ENCODE measurements around the gene LYPD6B.

The LYPD6B gene

DNA sequence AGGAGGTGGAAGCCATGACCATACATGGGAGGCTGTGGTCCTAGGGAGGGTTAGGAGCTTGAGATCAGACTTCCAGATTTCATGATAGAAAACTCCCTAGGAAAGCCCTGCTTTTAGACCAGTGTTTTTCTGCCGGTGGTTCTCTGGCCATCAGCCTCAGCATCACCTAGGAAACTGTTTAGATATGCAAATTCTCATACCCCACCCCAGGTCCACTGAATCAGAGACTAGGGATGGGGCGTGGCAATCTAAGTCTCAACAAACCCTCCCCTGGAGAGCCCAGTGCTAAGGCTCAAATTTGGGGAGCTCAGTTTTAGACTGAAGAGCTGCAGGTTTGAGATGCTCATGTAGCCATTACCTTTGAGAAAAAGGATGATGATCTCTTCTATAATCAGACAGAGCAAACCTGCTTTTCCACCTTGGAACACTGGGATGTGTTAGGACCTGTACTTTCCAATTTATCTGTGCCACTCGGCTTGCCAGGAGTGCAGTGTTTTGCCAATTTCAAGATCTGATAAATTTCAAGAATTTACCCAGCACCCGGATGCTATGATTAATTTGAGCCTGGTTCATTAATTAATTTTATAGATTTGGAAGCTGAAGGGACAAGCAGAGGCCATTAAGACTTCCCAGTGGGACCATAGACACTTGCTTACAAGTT, 31.5 kb upstream of the LYPD6B start:
- H3K36me3 ChIP-seq (ENCODE audit: insufficient read depth, low read length), result no peaks in the 10 kb centered on the region
- TF ChIP-seq FOXP2 (optimal IDR thresholded peaks at IDR 0.05; ENCODE audit: control extremely low read depth, extremely low read length, insufficient read depth), result no peak
- no peak for TF ChIP-seq EZH2 (IDR thresholded peaks at IDR 0.05)
- no peak for TF ChIP-seq POLR2AphosphoS5 (IDR thresholded peaks at IDR 0.05; ENCODE audit: borderline replicate concordance, low read depth, low read length)
- H3K9ac ChIP-seq (ENCODE audit: insufficient read length), result no peak overlapping the region
- H3K4me3 ChIP-seq, result no peak overlapping the region
- H3K9me3 ChIP-seq (ENCODE audit: low read depth, low read length), result no peaks in the 10 kb centered on the region
- H3K27ac ChIP-seq, result no peak overlapping the region
- DNase-seq (ENCODE audit: low read depth, low spot score), result no peak

DNA sequence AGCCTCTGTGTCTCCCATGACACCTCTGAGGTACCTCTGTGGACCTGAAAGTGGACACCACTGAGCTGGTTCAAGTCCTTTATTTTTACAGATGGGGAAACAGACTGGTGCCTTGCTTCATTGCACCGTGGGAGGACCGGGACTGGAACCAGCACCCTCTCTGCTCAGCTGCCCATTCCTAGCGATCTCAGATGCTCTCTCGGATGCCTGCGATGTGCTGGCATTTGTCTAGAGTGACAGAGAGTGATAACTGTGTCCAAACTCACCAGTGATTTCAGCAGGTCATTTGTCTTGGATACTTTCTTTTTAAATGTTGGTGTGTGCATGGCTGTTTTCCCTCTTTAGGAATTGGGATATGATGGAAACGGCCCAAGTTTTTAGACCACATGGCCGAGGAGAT, 30.1 kb upstream of the LYPD6B start:
- no peak for DNase-seq (ENCODE audit: low read depth, low spot score)
- no peak for TF ChIP-seq EZH2 (IDR thresholded peaks at IDR 0.05)
- H3K36me3 ChIP-seq (ENCODE audit: insufficient read depth, low read length), result no peaks in the 10 kb centered on the region

DNA sequence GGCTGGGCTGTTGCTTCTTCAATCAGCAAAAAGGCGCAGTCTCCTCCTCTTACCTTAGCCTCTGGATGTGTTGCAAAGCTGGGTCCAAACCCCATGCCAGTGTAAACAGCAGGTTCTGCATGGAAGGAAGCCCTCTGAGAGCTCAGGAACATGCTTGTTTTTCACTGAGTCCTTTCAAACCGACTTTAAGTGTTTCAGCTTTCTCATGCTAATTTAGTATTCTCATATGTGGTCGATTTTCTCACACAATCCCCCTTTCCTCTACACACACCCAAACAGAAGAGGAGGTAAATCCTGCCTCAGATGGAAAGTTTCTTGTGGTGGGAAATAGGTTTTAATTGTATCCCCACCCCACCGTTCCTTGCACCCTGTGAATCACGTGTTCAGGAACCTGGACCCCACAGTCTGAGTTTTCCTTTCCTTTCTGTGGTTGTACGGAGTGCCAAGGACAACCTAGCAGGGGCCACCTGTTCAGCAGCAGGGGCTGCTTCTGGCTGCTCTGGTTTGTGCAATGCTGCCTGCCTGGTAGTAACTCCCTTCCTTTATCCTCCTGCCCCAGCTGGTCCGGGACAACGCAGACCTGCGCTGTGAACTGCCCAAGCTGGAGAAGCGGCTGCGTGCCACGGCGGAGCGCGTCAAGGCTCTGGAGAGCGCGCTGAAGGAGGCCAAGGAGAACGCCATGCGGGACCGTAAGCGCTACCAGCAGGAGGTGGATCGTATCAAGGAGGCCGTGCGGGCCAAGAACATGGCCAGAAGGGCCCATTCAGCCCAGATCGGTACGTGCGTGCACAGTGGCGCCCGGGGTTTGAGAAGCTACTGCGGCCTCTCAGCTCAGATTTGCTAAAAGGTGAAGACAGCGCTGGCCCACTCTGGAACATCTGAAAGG, 28.7 kb upstream of the LYPD6B start:
- H3K36me3 ChIP-seq (ENCODE audit: insufficient read depth, low read length), result no peaks in the 10 kb centered on the region
- H3K4me3 ChIP-seq, result no peak overlapping the region

More for the DNA sequence above, 30.1 kb upstream of the LYPD6B start:
- Histone ChIP-seq H3K9me3 (ENCODE audit: low read depth, low read length) (no peaks in the 10 kb centered on the region), H3K27ac (no peak overlapping the region), H3K9ac (ENCODE audit: insufficient read length) (no peak overlapping the region), H3K4me3 (no peak overlapping the region)

DNA sequence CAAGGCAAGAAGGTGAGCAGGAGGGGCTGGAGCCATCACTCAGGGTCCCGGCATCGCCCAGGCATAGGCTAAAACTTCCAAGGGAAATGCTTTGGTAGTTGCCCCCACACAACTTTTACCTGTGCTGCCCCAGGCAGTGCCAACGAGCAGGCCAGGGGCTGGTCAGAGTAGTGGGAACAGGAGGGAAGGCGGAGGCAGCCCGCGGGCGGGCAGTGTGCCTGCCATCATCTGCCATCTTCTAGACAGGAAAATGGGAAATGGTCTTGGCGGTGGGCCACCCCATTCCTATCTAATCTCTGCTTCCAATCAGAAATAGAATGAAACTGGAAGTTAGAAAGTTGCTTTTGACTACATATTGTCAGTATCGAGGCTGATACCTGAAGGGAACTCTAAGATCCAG, 26.0 kb upstream of the LYPD6B start:
- TF ChIP-seq POLR2AphosphoS5 (IDR thresholded peaks at IDR 0.05; ENCODE audit: borderline replicate concordance, low read depth, low read length) (no peak), EZH2 (IDR thresholded peaks at IDR 0.05) (no peak), FOXP2 (optimal IDR thresholded peaks at IDR 0.05; ENCODE audit: control extremely low read depth, extremely low read length, insufficient read depth) (no peak)
- Histone ChIP-seq H3K4me3 (no peak overlapping the region), H3K27ac (no peak overlapping the region), H3K9me3 (ENCODE audit: low read depth, low read length) (no peaks in the 10 kb centered on the region), H3K9ac (ENCODE audit: insufficient read length) (no peak overlapping the region), H3K36me3 (ENCODE audit: insufficient read depth, low read length) (no peaks in the 10 kb centered on the region)
- DNase-seq (ENCODE audit: low read depth, low spot score), result no peak

More for the DNA sequence above, 28.7 kb upstream of the LYPD6B start:
- DNase-seq (ENCODE audit: low read depth, low spot score), result no peak
- no peaks in the 10 kb centered on the region for H3K9me3 ChIP-seq (ENCODE audit: low read depth, low read length)
- H3K9ac ChIP-seq (ENCODE audit: insufficient read length), result no peak overlapping the region
- no peak overlapping the region for H3K27ac ChIP-seq
- TF ChIP-seq POLR2AphosphoS5 (IDR thresholded peaks at IDR 0.05; ENCODE audit: borderline replicate concordance, low read depth, low read length) (no peak), FOXP2 (optimal IDR thresholded peaks at IDR 0.05; ENCODE audit: control extremely low read depth, extremely low read length, insufficient read depth) (no peak), EZH2 (IDR thresholded peaks at IDR 0.05) (no peak)

DNA sequence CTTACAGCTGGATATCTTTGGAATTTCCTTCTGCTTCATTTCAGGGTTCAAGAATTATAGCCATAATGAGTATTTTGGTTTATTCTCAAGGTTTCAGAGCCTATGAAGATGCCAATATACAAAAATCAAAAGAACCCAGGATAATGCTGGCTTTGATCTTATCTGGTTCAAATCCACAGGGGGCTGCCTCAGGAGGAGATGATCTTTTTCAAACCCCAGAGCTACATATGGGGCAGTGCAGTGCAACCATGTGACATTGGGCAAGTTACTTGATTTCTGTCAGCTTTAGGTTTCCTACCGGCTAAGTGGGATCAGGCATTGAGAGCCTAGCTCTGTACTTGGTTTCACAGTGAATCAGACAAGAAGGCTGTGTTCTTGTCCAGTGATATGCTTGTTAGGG, 23.0 kb upstream of the LYPD6B start:
- TF ChIP-seq FOXP2 (optimal IDR thresholded peaks at IDR 0.05; ENCODE audit: control extremely low read depth, extremely low read length, insufficient read depth) (no peak), POLR2AphosphoS5 (IDR thresholded peaks at IDR 0.05; ENCODE audit: borderline replicate concordance, low read depth, low read length) (no peak)
- Histone ChIP-seq H3K27ac (no peak overlapping the region), H3K9ac (ENCODE audit: insufficient read length) (no peak overlapping the region), H3K4me3 (no peak overlapping the region), H3K36me3 (ENCODE audit: insufficient read depth, low read length) (no peaks in the 10 kb centered on the region), H3K9me3 (ENCODE audit: low read depth, low read length) (no peaks in the 10 kb centered on the region)
- no peak for DNase-seq (ENCODE audit: low read depth, low spot score)

DNA sequence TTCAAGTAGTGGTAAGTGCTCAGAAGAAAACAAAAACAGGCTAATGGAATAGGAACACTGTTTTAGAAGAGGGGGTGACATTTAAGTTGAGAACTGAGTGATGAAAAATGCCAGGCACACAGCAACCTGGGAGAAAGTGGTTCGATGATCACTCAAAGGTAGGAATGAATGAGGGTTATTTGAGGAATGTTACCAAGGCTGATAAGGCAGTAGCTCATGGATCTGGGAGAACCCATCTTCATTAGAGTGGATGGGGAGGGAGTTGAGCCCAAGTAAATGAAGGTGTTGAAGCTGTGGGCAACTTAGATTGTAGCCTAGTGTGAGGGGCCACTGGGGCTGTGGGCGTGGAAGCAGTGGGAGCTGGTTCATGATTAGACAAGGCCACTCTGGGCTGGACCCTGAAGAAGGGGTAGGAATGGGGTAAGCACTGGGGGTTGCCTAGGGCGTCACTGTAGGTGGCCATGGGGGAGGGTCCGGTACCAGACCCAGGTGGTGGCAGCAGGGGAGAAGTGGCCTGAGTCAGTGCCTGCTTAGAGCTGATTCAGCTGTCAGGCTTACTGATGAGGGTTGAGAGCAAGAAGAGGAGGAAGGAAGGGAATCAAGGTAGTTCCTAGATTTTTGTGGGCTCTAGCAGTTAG, 22.5 kb upstream of the LYPD6B start:
- H3K4me3 ChIP-seq, result no peak overlapping the region
- no peak overlapping the region for H3K9ac ChIP-seq (ENCODE audit: insufficient read length)
- DNase-seq (ENCODE audit: low read depth, low spot score), result no peak
- TF ChIP-seq FOXP2 (optimal IDR thresholded peaks at IDR 0.05; ENCODE audit: control extremely low read depth, extremely low read length, insufficient read depth) (no peak), EZH2 (IDR thresholded peaks at IDR 0.05) (no peak), POLR2AphosphoS5 (IDR thresholded peaks at IDR 0.05; ENCODE audit: borderline replicate concordance, low read depth, low read length) (no peak)
- H3K27ac ChIP-seq, result no peak overlapping the region
- no peaks in the 10 kb centered on the region for H3K36me3 ChIP-seq (ENCODE audit: insufficient read depth, low read length)
- H3K9me3 ChIP-seq (ENCODE audit: low read depth, low read length), result no peaks in the 10 kb centered on the region

DNA sequence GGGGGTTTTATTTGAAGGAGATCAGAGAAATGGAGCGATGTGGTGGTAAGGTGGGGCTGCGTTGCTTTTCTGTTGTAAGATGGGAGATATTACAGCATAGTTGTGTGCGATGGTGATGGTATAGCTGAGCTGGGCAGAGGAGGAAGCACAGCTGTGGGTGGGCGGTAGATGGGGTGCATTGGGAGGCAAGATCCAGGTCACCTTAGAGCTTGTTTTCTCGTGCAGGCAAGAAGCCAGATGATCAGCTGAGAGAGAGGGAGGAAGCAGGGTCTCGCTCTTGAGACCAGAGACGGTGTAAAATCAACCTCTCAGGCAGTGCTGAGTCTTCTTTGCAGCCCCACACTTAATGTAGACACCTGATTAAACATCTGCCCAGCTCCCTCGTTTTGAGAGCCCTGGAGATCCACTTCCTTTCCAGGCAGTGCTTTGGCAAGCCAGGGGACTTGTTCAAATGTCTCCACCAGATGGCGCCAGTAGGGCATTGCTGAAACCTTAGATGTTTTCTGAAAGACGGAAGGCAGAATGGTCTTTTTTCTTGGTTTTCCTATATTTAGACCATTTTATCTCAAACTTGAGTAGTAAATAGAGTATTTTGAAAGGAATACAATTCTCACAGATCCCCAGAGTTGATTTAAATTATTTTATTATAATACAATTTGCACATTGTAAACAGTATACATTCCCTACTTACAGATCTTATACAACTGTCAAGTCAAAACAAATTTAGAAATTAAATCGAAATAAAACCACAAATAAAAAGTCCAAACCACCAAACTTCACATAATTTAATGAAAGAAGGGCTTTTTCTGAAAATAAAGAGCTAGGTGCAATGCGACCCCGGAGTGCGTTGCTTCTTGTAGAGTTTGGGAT, 21.1 kb upstream of the LYPD6B start:
- H3K36me3 ChIP-seq (ENCODE audit: insufficient read depth, low read length), result no peaks in the 10 kb centered on the region
- H3K4me3 ChIP-seq, result no peak overlapping the region
- H3K9me3 ChIP-seq (ENCODE audit: low read depth, low read length), result no peaks in the 10 kb centered on the region
- DNase-seq (ENCODE audit: low read depth, low spot score), result peak; percentile 57
- no peak overlapping the region for H3K9ac ChIP-seq (ENCODE audit: insufficient read length)
- TF ChIP-seq POLR2AphosphoS5 (IDR thresholded peaks at IDR 0.05; ENCODE audit: borderline replicate concordance, low read depth, low read length), result no peak
- no peak overlapping the region for H3K27ac ChIP-seq

DNA sequence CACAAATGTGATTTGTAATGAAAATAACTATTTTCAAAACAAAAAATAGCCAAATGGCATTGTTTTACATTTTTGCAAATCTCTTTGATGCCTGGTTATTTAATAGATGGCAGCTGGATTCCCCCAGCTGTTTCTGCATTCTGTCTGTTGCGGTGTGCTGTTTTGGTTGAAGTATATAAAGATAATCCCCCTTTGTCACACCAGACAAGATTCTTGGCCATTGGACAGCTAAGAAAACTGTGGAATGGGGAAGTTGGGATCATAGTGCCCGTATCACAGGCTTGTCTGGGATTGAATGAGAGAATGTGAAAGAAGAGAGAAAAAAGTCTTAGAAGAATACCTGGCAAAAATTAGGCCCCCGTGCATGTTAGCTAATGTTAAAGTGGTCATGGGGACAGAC, 19.5 kb upstream of the LYPD6B start:
- no peak for TF ChIP-seq FOXP2 (optimal IDR thresholded peaks at IDR 0.05; ENCODE audit: control extremely low read depth, extremely low read length, insufficient read depth)
- TF ChIP-seq EZH2 (IDR thresholded peaks at IDR 0.05), result no peak
- TF ChIP-seq POLR2AphosphoS5 (IDR thresholded peaks at IDR 0.05; ENCODE audit: borderline replicate concordance, low read depth, low read length), result no peak
- no peak for DNase-seq (ENCODE audit: low read depth, low spot score)
- H3K27ac ChIP-seq, result no peak overlapping the region
- no peak overlapping the region for H3K9ac ChIP-seq (ENCODE audit: insufficient read length)
- no peaks in the 10 kb centered on the region for H3K36me3 ChIP-seq (ENCODE audit: insufficient read depth, low read length)
- no peak overlapping the region for H3K4me3 ChIP-seq
- H3K9me3 ChIP-seq (ENCODE audit: low read depth, low read length), result no peaks in the 10 kb centered on the region
